ENCODE measurements around the gene RFX1.

Gene RFX1

DNA sequence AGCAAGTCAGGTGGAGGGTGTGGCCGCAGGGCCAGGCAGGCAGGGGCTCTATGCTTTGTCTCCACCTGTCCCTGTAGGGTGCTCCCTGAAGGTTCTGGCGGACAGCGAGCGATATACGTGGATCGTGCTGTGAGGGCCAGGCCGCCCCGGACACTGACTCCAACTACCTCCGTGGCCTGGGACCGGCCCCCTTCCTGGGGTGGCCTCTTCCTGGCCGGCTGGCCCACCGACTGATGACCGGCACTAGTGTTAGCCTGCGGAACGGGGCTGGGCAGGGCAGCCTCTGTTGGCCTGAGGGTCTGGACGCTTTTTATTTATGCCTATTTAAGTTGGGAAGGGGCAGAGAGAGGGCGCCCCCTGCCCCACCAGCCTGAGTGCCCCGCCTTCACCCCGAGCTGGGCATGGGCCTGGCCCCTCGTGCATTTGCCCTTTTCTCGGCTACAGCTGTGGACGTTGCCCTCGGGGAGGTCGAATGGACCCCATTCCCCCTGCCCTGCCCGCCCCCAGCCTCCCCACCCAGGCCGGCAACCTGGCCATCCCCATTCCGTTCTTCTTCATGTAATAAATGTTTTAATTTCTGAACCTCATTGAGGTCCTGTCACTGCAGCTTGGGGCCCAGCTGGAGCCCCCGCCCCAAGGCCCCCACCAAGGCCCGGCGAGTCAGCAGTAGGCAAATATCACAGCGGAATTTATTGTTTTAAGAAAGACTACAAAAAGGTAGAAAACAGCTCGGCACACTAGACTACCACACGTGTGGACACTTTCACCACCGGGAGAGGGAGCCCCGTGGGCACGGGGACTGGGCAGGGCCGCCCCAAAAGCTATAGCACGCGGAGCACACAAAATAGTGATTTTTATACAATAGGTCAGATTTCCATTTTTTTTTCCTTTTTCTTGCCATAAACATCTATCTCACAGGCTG, 45.0 kb downstream of the RFX1 start:
- no peak for DNase-seq (ENCODE audit: low read depth)

DNA sequence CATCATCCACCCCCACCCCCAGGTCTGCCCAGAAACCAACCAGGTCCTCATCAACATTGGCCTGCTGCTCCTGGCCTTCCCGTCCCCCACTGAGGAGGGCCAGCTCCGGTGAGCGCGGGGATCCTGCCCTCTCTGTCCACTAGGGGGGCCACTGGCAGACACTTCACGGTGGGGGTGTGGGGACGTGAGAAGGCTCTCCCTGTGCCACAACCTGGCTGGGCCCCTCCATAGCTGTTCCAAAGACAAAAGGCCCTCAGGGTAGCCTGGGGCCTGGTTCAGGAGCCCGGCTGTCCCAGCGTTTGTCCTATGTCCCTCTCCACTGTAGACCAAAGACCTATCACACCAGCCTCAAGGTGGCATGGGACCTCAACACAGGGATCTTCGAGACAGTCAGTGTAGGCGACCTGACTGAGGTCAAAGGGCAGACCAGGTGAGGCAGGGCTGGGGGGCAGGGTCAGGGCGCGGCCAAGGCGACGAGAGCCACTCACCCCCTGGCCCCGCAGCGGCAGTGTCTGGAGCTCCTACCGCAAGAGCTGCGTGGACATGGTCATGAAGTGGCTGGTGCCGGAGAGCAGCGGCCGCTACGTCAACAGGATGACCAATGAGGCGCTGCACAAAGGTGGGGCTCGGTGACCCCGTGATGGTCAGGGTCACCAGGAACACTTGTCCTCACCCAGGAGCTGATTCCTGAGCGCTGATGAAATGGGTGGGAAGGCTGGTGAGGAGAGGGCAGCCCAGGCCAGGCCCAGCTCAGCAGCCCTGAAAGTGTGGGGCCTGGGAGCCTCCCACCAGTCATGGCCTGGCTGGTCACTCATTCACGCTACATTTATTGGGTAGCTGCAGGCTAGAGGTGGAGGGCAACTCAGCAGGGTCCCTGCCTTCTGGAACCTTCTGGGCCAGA, 45.9 kb downstream of the RFX1 start:
- no peak for DNase-seq (ENCODE audit: low read depth)

DNA sequence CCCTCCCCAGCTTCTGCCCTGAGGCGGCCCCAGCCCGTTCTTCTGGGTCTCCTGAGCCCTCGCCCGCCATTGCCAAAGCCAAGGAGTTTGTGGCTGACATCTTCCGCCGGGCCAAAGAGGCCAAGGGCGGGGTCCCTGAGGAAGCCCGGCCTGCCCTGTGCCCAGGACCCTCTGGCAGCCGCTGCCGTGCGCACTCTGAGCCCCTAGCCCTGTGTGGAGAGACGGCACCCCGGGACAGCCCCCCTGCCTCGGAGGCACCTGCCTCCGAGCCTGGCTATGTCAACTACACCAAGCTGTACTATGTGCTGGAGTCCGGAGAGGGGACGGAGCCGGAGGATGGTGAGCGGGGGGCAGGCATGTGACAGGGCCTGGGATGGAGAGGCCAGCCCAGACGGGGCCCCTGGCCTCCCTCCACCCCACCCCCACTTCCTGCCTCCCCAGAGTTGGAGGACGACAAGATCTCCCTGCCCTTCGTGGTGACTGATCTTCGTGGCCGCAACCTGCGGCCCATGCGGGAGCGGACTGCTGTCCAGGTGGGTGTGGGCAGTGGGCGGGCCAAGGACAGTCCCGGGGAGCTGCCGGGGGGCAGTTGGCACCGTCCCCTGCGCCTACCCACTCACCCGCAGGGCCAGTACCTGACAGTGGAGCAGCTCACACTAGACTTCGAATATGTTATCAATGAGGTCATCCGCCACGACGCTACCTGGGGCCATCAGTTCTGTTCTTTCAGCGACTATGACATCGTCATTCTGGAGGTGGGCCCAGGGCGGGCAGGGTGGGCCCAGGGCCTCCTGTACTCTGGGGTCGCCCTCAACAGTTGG, 46.8 kb downstream of the RFX1 start:
- no peak for DNase-seq (ENCODE audit: low read depth)

DNA sequence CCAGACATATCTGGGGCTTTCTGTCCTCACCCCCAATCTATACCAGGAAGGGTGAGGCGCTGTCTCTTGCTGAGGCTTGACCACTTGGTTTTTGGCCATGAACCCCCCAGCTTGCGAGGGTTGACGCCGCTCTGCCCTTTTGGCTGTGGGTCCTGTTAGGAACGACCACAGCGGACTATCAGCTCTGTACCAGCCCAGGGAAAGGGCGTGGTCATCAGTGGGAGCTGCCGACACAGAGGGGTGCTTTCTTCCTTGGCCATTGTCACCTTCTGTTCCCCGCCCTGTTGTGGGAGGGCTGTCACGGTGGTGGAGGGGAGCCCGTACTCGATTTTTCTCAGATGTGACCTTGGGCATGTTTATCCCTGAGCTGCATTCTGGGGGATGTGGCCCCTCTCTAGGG, 48.1 kb downstream of the RFX1 start:
- DNase-seq (ENCODE audit: low read depth): no peak

DNA sequence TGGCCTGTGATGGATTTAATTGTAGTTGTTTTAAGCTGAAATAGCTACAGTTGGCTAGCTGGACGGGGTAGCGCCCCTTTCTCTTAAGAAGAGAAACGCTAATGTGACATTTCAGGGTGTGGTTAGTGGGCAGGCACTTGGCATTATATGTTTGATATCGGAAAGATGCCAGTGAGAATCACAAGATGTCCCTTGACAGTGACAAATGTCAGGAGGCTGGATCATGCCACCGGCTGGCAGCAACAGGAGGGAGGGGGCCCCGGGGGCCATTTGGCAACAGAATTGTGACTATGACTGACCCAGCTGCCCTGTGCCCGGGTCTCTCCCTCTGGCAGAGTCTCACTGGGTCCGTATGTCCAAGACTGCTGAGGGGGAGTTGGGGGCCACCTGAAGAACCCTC, 49.1 kb downstream of the RFX1 start:
- no peak for DNase-seq (ENCODE audit: low read depth)

DNA sequence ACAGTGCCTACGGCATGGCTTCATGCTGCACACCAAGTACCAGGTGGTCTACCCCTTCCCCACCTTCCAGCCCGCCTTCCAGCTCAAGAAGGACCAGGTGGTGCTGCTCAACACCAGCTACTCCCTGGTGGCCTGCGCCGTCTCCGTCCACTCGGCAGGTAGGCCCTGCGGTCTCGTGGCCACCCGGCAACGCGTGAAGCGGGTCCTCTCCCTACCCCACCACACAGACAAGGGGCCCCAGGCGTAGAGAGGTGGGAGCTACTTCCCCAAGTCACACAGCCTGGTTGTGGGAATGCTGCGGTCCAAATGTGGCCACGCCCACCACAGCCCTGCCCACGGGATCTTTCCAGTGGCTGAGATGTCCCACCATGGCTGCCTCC, 49.8 kb downstream of the RFX1 start:
- DNase-seq (ENCODE audit: low read depth): no peak

DNA sequence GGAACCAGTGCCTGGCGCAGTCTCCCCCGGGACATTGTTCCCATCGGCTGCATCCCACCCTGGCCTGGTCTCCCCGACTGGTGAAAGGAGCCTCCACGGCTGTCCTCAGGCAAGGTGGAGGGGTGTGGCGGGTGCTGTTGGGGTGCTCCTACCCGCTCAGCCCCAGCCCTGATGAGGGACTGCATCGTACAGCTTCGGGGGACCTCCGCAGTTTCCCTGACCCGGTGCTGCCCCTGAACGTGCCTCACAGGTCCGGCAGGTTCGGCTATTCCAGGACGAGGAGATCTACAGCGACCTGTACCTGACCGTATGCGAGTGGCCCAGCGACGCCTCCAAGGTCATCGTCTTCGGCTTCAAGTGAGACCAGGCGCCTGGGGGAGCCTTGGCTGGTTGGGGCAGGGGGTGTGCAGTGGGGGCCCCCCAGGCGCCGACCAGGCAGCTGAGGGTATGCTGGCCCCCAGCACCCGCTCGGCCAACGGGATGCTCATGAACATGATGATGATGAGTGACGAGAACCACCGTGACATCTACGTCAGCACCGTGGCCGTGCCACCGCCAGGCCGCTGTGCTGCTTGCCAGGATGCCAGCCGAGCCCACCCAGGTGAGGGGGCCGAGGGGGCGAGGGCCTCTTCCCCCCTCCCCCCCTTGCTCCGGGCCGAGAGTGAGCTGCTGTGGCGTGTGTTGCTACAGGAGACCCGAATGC, 50.3 kb downstream of the RFX1 start:
- no peak for DNase-seq (ENCODE audit: low read depth)

DNA sequence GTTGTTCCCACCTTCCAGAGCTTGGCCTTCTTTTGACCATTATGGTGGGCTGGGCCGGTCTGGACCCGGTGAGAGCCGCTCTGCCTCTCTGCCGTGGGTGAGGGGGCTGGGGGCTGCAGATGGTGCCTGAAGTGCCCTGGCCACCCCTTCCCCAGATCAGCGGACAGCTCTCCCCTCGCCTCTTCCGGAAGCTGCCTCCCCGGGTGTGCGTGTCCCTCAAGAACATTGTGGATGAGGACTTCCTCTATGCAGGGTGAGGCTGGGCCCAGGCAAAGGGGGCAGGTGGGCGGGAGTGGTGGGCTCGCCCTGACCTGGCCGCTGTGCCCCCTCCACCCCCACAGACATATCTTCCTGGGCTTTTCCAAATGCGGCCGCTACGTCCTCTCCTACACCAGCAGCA, 51.9 kb downstream of the RFX1 start:
- no peak for DNase-seq (ENCODE audit: low read depth)

DNA sequence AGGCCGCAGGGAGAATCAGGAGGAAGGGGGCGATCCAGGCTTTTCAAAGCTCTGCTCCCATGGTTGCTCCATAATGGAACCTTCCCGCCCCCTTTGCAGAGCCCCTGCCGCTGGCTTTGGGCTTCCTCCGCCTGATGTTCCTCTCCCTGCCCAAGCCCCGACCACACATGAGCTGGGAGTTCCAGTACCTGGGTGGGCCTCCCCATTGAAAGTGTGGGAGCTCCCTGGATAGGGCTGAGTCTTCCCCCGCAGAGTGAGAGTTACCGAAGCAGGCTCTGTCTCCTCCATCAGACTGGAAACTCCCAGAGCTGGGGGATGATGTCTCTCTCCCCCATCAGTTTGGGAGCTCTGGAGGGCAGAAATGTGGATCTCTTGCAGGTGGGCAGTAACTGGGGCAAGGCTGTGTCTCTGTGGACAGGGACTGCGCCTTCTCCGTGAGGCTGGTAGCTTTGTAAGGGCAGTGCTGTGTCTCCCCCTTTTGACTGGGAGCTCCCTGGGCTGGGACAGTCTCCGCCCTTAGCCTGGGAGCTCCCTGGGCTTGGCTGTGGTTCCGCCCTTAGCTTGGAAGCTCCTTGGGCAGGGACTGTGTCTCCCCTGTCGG, 53.1 kb downstream of the RFX1 start:
- DNase-seq (ENCODE audit: low read depth): no peak

DNA sequence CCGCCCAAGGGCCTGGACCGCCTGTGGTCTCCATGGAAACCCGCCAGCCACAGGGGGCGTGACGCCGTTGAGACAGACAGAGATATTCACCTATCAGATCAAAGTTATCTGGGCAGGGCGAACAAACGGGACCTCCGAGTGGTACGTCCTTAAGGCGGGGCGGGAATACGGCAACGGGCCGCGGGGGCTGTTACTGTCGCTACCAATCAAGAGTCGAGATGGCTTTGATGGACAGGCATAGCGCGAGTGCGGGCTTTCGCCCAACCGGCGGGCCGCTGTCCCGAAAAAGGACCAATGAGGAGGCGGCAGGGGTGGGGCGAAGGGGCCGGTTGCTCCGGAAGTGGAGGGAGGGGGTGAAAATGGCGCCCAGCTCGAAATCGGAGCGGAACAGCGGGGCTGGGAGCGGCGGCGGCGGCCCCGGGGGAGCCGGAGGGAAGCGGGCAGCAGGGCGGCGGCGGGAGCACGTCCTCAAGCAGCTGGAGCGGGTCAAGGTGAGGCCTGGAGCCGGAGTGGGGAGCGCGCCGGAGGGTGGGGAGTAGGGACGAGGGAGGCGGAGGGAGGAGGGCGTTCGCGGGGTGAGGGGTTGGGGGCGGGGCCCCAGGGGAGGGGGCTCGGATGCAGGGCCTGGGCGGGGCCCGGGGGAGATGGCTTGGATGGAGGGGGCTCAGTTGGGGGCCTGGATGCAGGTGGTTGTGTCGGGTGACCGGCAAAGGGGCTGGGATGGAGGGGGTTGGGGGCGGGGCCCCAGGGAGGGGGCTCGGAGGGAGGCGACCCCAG, 53.8 kb downstream of the RFX1 start, which contains the start of gene DCAF15:
Gene DCAF15 (plus strand): TSS at position 356 of the 777 bp plus-strand sequence. CDS start 4 bp downstream, at position 360.
- peak; percentile 97 for DNase-seq (ENCODE audit: low read depth)

DNA sequence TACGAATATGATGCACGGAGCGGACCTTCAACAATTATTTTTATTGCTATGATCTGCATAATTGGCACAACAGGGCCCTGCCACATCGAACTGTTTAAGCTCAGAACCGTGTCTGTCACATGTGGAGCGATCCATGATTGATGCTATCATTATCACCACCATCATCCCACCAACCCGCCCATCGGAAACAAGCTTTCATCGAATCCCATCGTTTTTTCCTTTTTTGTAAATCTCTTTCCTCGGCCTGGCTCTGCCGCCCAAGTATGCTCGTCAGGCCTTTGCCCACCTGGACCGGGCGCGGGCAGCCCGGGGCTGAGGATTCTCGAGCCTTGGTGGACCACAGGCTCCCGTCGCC, 54.3 kb downstream of the RFX1 start:
- DNase-seq (ENCODE audit: low read depth): no peak

DNA sequence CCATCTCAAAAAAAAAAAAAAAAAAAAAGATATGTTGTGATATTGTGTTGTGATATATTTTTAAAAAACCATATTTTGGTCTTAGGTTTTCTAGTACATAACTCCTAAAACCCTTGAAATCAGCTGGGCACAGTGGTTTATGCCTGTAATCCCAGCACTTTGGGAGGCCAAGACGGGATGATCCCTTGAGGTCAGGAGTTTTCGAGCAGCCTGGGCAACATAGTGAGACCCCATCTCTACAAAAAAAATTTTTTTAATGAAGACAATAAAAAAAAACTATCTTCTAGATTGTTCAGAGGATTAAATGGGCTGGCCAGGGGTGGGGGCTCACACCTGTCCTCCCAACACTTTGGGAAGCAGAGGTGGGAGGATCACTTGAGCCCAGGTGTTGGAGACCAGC, 55.1 kb downstream of the RFX1 start:
- no peak for DNase-seq (ENCODE audit: low read depth)

DNA sequence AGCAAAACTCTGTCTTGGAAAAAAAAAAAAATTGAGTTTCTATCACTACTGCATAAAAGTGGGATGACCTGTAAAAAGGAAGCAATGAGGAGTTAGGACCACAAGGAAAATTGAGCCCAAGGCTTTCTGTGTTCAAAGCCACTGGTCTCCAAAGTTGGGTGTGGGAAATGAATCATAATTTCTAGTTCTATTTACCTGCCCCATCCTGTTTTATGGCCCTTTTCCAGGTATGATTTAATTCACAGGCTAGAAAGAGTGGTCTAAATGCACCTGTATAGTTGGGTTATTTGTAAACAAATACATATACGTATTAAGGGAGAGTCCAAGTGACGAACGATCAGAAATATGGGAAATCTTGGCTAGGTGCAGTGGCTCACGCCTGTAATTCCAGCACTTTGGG, 59.7 kb downstream of the RFX1 start:
- DNase-seq (ENCODE audit: low read depth): no peak

DNA sequence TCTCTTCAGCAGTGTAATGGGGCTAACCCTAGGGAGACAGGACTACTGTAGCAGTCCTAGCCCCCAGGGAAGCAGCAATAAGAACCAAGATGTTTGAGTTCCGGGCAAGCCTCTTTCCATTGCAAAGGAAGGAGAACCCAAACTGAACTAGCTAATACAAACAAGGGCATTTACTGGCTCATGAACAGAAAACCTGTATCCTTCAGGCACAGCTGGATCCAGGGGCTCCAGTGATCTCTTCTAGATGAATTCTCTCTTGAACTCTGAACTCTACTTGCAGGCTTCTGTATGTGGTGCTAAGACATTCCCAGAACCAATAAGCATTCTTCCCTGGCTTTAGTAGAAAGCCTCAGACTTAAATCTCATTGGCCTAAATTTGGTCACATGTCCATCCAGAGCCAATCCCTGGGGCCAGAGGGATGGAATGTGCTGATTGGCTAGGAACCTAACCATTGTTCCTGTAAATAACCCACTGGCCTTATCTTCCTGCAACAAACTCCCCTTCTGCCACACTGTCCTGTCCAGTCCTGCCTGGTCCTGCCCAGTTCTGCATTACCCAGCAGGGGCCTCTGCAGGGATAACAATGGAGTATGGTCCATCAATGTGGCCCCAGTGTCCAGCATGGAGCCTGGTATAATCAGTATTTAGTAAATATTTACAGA, 64.0 kb downstream of the RFX1 start:
- DNase-seq (ENCODE audit: low read depth): no peak

DNA sequence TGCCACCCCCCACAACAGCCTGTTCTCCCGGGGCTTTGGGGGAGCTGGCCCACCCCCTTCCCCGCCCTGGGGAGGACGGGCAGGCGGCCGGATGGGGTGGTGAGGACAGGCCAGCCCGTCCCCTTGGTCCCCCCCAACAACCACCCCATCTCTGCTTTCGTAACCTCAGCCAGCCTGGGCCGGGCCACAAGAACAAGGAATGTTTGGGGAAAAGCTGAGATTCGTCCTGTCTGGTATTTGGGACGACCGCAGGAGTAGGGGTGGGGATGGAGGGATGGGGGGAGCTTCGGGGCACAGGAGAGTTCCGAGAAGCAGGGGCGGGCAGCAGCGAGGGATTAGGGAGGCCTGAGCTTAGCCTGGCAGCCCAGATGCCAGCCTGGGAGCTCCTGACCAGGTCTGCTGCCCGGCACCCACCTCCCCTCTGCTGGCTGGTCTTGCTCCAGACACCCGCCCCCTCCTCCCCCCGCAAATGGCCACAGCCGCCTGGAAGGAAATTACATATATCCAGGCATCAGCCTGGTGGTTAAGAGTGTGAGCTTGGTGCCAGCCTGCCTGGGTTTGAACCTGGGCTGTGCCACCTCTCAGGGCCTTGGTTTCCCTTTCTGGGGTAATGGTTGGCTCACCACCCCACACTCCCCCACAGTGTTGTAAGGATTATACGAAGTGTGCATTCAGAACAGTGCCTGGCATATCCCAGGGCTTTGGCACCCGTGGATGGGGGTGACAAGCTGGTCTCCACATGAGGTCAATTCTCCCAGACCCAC, 67.6 kb downstream of the RFX1 start, which contains the start of gene PODNL1:
Gene PODNL1 (minus strand): TSS at position 117 of the 764 bp plus-strand sequence. CDS start 236 bp downstream, outside the sequence.
- no peak for DNase-seq (ENCODE audit: low read depth)

DNA sequence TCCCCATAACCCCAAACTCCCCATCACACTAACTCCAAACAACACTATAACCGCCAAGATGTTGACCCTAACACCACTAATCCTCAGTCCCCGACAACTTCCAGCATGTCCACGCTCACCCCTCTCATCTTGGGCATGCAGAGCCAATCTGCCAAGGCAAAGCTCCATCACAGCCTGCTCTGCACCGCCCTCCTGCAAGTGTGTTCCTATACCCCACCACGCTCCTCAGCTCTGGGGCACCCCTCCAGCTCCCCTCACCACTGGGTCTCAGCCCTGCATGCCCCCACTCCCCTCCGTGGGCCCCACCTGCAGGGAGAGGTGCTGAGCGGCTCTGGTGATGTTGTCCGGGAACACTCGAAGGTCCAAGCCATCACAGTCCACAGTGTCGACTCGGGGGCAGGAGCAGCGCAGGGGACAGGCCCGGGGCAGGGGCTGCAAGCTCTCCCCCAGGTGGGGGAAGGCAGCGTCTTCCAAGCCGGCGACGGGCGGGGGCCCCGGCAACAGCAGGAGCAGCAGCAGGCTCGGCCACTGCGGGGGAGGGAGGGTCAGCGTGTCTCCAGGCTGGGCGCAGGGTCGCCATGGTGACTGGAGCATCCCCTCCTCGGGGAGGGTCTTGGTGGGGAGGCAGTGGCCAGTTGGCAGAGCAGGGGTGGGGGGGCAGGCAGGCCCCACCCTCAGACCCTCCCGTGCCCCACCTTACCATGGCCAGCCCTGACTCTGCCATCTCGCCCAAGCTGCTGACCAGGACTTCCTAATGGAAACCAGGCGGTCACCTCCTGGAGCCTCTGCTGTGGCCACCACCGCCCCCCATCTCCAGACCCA, 68.4 kb downstream of the RFX1 start:
- DNase-seq (ENCODE audit: low read depth): no peak

DNA sequence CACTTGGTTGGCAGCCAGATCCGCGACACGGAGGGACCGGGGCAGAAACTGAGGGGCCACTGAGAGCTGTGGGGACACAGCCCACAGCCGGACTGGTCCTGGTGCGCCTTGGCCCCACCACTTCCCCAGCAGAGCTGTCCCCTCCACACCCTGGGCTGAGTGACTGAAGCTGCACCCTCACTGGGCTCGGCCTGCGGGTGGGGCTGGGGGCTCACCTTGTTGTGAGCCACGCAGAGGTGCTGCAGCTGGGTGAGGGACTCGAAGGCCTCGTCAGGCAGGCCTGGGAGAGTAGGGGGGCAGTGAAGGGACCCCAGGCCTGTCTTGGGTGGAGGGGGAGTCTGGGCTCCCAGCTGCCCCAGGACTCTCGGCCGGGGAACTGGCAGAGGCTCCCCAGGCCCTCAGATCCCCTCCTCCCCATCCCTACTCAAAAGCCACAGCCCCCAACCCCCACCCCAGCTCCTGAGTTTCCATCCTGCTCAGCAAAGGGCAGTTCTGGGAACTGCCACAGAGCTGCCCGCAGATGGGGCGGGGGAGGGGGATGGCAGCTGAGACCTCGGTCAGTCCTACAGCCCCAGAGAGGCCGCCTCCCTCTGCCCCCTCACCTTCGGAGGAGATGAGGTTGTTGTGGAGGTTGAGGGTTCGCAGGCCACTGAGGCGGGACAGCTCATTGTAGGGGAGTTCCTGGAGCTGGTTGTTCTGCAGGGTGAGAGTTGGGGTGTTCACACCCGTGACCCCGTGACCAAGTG, 70.2 kb downstream of the RFX1 start:
- no peak for DNase-seq (ENCODE audit: low read depth)
